ENCODE results near the gene PDSS2.
"Not testable (repeated sequence)": the region's sequence is repeated elsewhere in the genome, so short reads cannot be mapped to it uniquely, and the experiment has no call there.

Gene PDSS2

DNA sequence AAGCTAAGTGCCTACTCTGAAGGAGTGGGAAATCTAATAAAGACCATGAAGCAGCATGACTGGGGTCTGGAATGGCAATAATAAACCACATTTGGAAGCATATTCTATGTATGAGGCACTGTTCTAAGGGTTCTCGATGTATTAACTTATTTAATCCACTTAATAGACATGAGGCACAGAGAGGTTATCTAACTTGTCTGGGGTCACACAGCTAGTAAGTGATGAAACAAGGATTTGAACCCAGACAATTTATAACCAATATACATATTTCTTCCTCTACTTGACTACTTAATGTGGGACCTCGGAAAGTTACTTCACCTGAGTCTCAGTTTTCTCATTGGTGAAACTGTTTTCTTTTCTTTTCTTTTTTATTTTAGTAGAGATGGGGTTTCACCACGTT, 131.3 kb downstream of the PDSS2 start:
- no peak for DNase-seq (ENCODE audit: low read depth in 2 of 2, low spot score in 1 of 2)

DNA sequence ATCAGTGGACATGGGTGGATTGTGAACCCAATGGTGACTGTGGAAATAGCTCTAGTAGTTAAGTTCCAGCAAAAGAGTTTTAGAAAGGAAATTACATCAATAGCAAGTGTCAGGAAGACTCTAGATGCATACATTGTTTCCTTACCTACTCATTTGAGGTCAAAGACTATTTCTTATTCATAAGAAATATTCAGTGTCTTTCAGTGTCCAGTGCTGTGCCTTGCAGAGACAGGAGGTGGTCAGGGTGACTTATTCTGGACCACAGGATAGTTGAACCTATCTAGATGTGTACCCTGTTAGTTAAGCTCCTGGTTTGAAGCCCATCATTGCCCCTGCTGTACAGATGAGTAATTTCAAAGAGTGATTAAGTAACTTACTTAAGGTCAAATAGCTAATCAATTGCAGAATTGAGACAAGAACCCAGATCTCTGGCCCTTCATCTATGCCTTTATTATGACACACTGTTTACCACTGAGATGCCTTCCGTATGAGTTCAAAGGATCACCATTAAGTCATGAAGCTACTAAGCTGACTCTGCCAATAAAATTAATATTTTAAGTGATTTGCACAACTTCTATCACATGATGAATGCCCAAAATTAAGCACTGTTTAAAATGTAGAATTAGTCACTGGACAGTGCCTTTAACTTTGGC, 136.1 kb downstream of the PDSS2 start:
- no peak for DNase-seq (ENCODE audit: low read depth in 2 of 2, low spot score in 1 of 2)

DNA sequence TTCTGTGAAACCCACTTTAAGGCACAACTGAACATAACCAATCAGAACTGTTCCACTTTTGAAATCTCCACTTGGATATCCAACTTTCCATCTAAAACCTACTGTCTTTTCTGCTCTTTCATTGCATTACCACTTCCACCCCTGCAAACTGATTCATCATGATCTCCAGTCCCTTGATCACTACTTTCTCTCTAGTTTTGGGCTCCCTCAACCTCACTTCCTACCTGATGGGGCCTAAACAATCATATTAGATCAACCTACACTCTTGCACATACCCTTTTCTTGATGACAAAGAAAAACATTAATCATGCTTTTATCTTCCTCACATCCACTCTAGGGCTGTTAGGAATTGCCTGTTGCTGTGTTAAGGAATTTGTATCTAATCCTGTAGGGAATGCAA, 137.6 kb downstream of the PDSS2 start:
- DNase-seq (ENCODE audit: low read depth in 2 of 2, low spot score in 1 of 2), result no peak

DNA sequence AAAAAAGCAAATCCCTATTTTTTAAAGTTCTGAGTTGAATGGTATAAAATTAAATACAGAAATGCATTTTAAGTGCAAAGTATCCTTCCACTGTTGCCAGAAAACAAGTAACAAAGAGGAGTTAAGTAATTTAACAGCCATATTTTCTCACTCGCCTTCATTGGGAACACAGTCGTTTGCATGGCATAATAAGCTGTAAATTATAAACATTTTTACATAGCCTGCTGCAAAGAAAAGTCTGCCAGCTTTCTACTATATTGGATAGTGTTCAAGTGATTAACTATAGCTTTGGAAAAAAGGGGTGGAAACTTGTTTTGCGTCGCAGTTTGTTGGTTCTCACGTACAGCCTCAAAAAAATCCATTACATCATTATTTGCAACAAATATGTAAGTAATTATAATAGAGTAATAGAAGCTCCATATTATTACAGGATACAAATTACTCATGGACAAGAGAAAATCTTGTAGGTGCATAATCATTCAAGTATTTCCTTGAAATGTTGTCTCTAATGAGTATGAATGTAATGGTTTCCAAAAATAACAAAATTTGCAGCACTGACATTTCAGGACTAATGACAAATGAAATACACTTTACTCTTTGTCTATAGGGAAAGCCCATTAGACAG, 139.3 kb downstream of the PDSS2 start:
- no peak for DNase-seq (ENCODE audit: low read depth in 2 of 2, low spot score in 1 of 2)

DNA sequence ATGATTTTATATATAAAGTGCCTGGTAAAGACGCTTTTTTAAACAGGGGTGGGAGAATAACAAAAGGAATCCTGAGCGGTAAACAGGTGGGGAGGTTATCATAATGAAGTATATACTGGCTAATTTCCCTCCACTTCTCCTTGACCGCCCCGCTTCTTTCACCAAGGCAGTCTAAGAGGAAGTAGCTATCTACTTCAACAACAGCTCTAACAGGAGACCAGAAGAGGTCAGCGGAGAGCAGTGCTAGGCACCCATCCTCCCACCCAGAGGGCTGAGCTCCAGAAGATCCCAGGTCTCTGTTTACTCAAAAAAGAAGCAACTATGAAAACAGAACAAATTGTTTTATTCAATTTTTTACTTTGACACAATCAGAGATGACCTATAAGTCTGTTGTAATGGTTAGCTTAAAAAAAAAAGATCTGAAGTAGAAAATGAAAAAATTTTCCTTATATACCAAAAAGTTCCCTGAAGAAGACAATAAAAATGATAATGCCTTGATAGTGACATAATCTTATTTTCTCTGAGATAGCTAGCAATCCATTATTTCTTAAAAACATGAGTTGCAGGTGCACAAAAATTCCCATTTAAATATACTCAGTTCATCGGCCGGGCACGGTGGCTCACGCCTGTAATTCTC, 141.1 kb downstream of the PDSS2 start:
- no peak for DNase-seq (ENCODE audit: low read depth in 2 of 2, low spot score in 1 of 2)

DNA sequence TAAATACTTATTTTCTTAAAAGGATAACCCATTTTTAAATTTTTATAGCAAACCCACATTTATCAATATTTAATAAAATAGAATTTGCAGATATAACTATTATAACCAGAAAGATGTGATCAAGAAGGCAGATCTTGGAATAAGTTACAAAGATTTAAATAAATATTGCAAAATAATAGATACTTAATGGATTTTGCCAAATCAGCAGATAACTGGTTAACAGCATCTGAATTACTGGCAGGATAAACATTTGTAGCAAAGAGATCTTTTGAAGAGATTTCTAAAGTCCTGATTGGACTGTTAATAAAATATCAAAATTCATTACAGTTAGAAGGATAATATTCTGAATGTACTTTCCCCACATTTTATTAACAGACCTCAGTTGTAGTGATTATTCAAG, 144.2 kb downstream of the PDSS2 start:
- no peak for DNase-seq (ENCODE audit: low read depth in 2 of 2, low spot score in 1 of 2)

DNA sequence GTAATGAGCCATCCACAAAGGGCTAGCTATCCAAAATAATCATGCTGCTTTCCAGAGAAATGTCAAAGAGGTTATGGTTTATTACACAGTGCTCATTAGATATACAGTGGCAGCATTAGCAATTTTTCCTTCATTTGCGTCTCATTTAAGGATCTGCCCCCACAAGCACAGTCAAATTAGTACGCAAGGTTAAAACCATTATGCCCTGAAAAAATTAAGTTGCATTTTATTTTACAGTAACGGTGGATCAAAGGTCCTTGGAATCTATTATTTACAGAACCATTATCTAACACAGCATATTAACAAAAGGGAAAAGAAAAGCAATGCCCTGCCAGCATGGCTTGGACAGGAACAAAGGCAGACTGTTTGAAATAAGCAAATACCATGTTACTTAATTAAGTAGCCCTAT, 144.8 kb downstream of the PDSS2 start:
- no peak for DNase-seq (ENCODE audit: low read depth in 2 of 2, low spot score in 1 of 2)

DNA sequence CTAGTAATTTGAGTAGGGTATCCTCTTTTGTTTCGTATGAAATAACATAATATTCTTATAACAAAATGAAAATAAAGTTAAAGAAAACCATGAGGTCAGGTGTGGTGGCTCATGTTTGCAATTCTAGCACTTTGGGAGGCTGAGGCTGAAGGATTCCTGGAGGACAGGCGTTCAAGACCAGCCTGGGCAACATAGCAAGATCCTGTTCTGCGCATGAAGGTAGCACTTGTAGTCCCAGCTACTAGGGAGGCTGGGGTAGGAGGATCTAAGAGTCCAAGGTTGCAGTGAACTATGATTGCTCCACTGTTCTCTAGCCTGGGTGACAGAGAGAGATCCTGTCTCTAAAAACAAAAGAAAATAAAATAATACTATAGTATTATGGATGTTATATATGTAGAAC, 145.6 kb downstream of the PDSS2 start:
- no peak for DNase-seq (ENCODE audit: low read depth in 2 of 2, low spot score in 1 of 2)

DNA sequence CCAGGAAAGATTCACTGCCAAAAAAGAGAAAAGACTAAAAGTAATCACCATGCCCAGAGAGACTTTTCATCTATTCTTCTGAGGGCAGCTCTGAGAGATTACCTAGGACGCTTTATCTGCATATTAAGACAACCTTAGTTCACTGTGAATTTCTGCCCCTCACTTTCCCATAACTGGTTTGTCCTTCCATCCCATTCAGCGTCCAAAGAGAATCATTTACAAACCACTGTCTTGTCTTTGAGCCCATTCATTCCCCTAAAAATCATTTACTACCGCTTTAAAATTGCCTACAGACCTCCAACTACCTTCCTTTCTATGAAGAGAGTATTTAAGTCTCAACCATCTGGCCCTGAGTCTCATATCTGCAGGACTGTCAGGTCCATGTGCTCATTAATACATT, 149.0 kb downstream of the PDSS2 start:
- no peak for DNase-seq (ENCODE audit: low read depth in 2 of 2, low spot score in 1 of 2)

DNA sequence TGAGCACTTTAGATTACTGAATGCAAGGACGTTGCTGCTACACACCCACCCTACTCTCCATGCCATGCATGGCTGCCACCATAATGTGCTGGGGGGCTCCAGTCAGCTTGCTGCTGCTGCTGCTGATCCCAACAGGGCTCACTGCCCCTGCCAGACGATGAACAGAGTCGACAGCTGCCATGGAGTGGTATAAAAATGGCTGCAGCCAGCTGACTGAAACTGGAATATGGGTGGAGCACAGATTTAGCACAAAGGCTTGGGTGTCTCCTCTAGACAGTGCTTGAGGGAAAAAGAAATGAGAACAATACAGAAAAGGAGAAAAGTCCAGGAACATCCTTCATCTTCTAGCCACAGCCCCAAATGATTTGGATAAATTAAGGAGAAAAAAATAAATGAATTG, 150.7 kb downstream of the PDSS2 start:
- DNase-seq (ENCODE audit: low read depth in 2 of 2, low spot score in 1 of 2), result no peak

DNA sequence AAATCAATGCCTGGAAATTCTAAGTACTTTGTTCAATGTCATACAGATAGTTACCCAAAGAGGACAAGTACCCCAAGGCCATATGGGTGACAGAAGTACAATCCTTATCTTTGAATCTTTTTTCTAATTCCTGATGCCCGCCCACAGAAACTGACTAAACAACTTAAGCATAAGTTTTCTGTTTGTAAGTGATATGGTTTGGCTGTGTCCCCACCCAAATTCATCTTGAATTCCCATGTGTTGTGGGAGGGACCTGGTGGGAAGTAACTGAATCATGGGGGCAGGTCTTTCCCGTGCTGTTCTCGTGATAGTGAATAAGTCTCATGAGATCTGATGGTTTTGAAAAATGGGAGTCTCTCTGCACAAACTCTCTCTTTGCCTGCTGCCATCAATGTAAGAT, 153.4 kb downstream of the PDSS2 start:
- DNase-seq (ENCODE audit: low read depth in 2 of 2, low spot score in 1 of 2), result not testable (repeated sequence)

DNA sequence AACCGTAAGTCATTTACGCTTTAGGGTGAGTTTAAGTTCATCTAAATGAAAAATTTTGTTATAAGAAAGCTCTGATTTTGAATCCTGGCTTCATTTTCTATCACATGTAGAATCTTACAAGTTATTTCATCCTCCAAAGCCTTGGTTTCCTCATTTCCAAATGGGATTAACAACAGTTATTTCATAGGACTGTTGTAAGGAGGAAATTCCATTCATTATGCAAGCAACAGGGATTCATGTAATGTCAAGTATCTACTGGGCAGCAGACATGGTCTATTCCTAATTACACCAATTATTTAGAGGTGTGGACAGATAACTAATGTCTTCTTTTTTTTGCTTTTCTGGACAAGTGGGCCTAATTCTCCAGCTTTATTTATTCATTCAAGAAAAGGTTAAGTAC, 154.0 kb downstream of the PDSS2 start:
- no peak for DNase-seq (ENCODE audit: low read depth in 2 of 2, low spot score in 1 of 2)

DNA sequence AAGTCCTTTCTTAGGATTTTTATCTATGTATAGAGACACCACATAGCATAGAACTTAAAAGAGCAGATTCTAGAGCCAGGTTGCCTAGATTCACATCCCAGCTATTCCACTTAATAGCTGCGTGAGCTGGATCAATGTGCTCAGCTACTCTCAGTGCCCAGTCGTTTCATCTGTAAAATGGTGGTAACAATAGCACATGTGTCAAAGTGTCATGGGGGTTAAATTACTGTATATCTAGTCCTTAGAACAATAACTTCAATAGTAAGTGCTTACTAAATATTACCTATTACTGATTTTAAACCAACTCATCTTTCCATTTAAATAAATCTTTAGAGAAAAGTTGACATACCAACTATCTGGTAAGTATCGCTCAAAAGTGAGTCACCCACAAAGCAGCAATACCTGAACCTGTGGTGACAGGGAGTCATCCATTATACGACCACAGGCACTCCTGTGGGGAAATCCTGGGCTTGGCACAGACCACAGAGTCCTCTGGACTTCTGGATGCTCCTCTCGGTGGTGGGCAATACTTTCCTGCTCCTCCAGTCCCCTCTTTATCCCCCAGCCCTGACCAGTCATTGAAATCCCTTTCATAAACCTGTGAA, 154.8 kb downstream of the PDSS2 start:
- DNase-seq (ENCODE audit: low read depth in 2 of 2, low spot score in 1 of 2), result no peak

DNA sequence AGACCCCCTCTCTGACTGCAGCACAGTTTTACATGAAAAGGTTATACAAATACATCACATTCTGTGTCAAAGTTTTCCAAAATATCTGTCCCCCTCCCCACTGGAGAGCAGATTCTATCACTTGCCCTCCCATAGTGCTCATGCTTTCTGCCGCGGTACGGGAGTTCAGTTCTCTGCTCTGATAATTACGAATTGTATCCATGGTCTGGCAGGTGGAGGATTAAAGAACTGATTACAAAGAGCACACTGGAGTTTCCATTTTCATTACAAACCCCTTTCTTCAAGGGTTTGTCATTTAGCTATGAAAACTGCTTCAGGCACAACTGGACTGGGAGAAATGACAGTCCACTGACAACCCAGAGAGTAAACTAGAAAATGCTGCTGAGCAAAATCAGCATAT, 166.0 kb downstream of the PDSS2 start:
- DNase-seq (ENCODE audit: low read depth in 2 of 2, low spot score in 1 of 2), result no peak

DNA sequence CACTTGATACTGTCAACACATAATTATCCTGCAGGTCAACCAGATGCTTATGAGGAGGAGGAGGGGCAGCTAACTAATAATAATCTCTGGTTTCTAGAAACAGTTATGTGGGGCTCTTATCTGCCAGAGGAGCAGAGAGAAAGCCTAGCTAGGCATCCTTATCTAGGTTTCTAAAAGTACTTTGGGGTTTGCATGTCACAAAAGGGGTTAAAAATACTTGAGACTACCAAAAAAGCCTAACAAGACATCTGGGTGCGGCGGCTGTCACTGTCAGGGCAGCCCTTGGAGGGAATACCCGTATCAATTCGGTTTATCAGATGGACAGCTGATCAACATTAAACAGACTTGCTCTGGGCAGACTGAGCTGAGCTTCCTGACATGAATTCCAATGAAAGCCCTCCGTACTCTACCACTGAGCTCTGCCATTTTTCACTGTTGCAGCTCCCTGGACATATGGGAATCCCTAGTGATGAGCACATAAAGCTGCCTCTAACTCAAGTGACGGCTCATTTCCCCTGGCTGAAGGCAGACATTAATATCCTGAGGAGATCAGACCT, 166.6 kb downstream of the PDSS2 start:
- DNase-seq (ENCODE audit: low read depth in 2 of 2, low spot score in 1 of 2), result no peak

DNA sequence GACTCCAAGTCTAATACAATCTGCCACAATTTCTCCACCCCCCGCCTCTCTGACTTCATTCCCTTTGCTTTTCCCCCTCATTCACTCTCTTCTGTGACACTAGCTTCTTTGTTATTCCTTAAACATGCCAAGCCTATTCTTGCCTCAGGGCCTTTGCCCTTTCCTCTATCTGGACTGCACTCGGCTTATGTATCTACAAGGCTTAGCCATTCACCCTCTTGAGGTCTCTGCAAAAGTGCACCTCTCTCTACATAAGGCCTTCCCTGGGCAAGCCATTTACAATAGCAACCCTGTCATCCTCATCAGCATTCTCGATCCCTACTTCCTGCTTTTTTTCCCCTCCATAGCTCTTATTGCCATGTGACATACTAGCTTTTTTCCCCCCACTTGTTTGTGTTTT, 168.9 kb downstream of the PDSS2 start:
- DNase-seq (ENCODE audit: low read depth in 2 of 2, low spot score in 1 of 2), result no peak

DNA sequence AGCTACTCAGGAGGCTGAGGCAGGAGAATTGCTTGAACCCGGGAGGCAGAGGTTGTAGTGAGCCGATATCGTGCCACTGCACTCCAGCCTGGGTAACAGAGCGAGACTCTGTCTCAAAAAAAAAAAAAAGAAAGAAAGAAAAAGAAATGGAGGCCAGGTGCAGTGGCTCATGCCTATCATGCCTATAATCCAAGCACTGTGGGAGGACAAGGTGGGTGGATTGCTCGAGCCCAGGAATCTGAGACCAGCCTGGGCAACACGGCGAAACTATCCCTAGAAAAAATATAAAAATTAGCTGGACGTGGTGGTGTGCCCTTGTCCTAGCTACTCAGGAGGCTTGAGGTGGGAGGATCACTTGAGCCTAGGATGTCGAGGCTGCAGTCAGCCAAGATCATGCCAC, 170.1 kb downstream of the PDSS2 start:
- not testable (repeated sequence) for DNase-seq (ENCODE audit: low read depth in 2 of 2, low spot score in 1 of 2)

DNA sequence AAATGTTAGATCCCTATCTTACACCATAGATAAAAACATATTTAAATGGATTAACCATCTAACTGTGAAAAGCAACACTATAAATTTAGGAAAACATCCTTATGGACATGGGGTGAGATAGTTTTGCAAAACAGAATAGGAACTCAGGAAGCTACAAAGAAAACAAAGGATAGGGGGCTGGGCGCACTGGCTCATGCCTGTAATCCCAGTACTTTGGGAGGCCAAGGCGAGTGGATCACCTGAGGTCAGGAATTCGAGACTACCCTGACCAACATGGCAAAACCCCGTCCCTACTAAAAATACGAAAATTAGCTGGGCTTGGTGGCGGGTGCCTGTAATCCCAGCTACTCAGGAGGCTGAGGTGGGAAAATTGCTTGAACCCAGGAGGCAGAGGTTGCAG, 173.7 kb downstream of the PDSS2 start:
- not testable (repeated sequence) for DNase-seq (ENCODE audit: low read depth in 2 of 2, low spot score in 1 of 2)

DNA sequence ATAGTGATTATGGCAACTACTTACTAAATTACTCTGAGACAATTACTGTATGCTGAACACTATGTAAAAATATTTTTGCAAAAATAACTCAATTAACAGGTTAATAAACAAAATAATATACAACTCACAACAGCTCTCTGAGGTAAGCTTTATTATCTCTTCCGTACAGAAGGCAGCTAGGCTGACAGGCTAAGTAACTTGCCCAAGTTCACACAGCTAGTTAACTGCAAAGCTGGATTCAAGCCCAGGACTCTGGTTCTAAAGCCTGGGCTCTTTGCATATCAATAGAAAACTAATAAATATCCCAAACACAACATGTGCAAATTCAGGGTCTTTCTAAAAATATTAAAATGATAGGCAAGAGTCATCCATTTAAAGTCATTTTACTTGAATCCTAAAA, 174.6 kb downstream of the PDSS2 start:
- DNase-seq (ENCODE audit: low read depth in 2 of 2, low spot score in 1 of 2), result no peak

DNA sequence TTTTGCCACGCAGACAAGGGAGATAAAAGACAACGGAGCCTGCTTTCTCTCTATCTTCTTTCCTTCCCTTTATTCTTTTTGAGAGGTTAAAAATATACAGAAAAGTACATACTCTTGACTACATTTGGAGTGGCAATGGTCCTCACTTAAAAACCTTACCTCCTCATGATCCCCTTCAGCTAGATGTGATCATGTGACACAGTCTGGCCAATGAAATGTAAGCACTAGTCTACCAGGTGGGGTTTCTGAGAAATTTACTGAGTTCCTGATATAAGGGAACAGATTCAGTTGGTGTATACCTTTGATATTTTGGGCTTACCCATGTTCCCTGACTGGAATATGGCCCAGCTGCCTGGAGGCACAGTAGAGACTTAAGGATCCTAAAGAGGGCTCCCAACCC, 178.6 kb downstream of the PDSS2 start:
- no peak for DNase-seq (ENCODE audit: low read depth in 2 of 2, low spot score in 1 of 2)

DNA sequence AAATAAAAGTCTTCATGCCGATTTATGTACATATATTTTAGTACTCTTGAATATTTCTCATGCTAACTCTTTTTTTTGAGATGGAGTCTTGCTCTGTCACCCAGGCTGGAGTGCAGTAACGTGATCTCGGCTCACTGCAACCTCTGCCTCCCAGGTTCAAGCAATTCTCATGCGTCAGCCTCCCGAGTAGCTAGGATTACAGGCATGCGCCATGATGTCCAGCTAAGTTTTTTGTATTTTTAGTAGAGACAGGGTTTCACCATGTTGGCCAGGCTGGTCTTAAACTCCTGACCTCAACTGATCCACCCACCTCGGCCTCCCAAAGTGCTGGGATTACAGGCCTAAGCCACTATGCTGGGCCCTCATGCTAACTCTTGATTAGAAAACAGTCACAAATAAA, 179.4 kb downstream of the PDSS2 start:
- DNase-seq (ENCODE audit: low read depth in 2 of 2, low spot score in 1 of 2), result not testable (repeated sequence)

DNA sequence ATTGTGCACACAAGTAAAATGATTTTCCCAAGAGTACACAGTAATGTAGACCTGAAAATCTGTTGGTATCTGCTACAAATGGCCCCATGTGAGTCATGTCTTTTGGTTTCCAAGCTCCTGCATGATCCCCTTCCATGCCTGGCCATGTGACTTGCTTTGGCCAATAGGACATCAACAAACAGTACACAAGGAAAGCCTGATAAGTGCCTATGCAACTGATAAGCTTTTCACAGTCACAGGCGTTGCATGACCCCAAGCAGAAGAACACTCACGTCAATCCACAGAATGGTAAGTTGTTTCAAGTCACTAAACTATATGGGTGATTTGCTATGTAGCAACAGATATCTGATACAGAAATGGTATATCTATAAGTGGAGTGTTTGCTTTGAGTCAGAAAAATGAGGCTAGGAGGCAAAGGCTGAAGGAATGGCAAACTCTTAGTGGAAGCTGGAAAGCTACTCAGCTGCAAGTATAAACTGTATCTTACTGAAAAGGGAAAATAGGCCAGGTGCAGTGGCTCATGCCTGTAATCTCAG, 184.0 kb downstream of the PDSS2 start:
- no peak for DNase-seq (ENCODE audit: low read depth in 2 of 2, low spot score in 1 of 2)
